ENCODE data around the gene OLFML1. TPM values are rescaled to one million over a fixed set of nuclear protein-coding genes. Genes with fewer than 3 reads are reported as not detected.

OLFML1 gene
- total RNA-seq (ENCODE audit: unreplicated experiment): 0.33 TPM
- long read RNA-seq: 0 reads

DNA sequence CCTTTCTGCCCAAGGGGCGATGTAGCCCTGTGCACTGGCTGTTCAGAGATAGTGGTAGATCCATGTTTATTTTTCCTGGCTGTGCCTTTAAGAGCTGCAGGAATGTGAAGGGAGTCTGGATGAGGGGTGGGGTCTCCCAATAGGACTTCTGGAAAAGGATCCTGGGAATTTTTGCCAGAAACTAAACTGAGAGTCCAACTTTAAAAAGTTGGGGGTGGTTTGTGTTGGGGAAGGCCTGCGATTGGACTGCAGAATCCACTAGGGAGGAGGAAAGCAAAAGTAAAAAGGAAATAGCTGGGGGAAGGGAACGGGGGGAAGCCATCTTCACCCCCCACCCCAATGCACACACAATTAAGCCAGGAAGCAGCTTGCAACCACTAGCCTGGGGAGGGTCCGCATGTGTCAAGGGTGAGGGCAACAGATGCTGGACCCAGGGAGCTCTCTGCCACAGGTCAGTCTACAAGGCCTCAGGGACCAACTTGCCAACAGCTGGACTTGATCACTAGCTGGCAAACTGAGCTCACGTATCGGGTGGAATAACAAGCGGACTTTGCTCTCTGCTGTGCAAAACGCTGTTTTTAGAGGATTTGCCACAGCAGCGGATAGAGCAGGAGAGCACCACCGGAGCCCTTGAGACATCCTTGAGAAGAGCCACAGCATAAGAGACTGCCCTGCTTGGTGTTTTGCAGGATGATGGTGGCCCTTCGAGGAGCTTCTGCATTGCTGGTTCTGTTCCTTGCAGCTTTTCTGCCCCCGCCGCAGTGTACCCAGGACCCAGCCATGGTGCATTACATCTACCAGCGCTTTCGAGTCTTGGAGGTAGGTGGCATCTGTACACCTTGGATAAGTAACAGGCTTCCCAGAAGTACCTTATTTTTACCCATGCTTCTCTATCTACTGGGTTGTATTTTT, at the start of gene OLFML1:
OLFML1 (plus strand) TSS at position 321 of the 912 bp plus-strand sequence; CDS start at position 691, 370 bp downstream.
- TF ChIP-seq, protein P1, sequence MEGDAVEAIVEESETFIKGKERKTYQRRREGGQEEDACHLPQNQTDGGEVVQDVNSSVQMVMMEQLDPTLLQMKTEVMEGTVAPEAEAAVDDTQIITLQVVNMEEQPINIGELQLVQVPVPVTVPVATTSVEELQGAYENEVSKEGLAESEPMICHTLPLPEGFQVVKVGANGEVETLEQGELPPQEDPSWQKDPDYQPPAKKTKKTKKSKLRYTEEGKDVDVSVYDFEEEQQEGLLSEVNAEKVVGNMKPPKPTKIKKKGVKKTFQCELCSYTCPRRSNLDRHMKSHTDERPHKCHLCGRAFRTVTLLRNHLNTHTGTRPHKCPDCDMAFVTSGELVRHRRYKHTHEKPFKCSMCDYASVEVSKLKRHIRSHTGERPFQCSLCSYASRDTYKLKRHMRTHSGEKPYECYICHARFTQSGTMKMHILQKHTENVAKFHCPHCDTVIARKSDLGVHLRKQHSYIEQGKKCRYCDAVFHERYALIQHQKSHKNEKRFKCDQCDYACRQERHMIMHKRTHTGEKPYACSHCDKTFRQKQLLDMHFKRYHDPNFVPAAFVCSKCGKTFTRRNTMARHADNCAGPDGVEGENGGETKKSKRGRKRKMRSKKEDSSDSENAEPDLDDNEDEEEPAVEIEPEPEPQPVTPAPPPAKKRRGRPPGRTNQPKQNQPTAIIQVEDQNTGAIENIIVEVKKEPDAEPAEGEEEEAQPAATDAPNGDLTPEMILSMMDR (IDR thresholded peaks at IDR 0.05; ENCODE audit: unreplicated experiment): no peak
- DNase-seq (ENCODE audit: low spot score): no peak
- H3K4me3 Mint-ChIP-seq (ENCODE audit: unreplicated experiment): no peak within 1 kb of the TSS
- no peak within 1 kb of the TSS for H3K27ac Mint-ChIP-seq (ENCODE audit: unreplicated experiment)
- H3K4me1 Mint-ChIP-seq (ENCODE audit: unreplicated experiment): peaks cover 4% of the 10 kb centered on the region
- H3K9me3 Mint-ChIP-seq (ENCODE audit: unreplicated experiment): no peaks in the 10 kb centered on the region
- no peaks in the 10 kb centered on the region for H3K27me3 Mint-ChIP-seq (ENCODE audit: unreplicated experiment)
- H3K36me3 Mint-ChIP-seq (ENCODE audit: low read depth, unreplicated experiment): no peaks in the 10 kb centered on the region

DNA sequence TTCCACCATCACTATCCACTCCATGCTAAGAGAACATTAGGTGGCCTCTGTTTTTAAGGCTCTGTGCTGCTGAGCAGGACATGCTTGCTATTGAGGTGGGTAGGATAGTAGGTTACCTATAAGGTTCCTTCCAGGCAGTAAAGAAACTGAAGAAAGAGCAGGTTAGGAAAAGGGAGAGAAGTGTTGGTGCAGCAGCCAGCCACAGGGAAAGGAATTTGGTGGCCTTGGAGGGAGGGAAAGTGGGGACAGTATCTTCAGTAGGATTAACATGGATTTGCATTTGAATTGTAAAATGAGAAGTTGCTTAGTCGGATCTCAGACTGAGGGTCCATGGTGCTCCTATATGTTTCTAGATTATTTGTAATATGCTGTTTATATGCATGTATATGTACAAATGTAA, 49.2 kb upstream of the OLFML1 start:
- no peaks in the 10 kb centered on the region for H3K27me3 Mint-ChIP-seq (ENCODE audit: unreplicated experiment)
- DNase-seq (ENCODE audit: low spot score): no peak
- H3K4me3 Mint-ChIP-seq (ENCODE audit: unreplicated experiment): no peak overlapping the region
- H3K4me1 Mint-ChIP-seq (ENCODE audit: unreplicated experiment): peaks cover 12% of the 10 kb centered on the region
- TF ChIP-seq, protein P1 (IDR thresholded peaks at IDR 0.05; ENCODE audit: unreplicated experiment): no peak
- no peaks in the 10 kb centered on the region for H3K9me3 Mint-ChIP-seq (ENCODE audit: unreplicated experiment)
- H3K36me3 Mint-ChIP-seq (ENCODE audit: low read depth, unreplicated experiment): no peaks in the 10 kb centered on the region
- peak overlapping the region; percentile 20 for H3K27ac Mint-ChIP-seq (ENCODE audit: unreplicated experiment)

DNA sequence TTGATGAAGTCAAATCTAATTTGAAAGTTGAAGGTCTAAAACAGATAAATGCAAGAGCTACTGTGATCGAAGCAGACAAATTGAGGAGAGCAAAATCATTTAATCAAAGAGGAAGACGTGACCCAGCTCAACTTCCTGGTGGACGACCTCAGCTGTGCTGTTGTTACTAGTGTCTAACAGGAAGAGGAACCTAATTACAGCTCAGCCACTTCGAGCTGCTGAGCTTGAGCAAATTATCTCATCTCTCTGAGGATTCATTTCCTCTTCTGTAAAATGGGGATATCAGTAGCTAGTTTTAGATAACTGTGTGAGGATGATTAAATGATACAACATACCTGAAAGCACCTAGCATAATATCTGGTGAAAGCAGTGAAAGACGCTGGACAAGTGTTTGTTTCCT, 48.6 kb upstream of the OLFML1 start:
- TF ChIP-seq, protein P1 (IDR thresholded peaks at IDR 0.05; ENCODE audit: unreplicated experiment): no peak
- Mint-ChIP-seq H3K9me3 (ENCODE audit: unreplicated experiment) (no peaks in the 10 kb centered on the region), H3K27ac (ENCODE audit: unreplicated experiment) (no peak overlapping the region), H3K36me3 (ENCODE audit: low read depth, unreplicated experiment) (no peaks in the 10 kb centered on the region), H3K4me1 (ENCODE audit: unreplicated experiment) (peaks cover 12% of the 10 kb centered on the region), H3K4me3 (ENCODE audit: unreplicated experiment) (no peak overlapping the region), H3K27me3 (ENCODE audit: unreplicated experiment) (no peaks in the 10 kb centered on the region)
- no peak for DNase-seq (ENCODE audit: low spot score)

DNA sequence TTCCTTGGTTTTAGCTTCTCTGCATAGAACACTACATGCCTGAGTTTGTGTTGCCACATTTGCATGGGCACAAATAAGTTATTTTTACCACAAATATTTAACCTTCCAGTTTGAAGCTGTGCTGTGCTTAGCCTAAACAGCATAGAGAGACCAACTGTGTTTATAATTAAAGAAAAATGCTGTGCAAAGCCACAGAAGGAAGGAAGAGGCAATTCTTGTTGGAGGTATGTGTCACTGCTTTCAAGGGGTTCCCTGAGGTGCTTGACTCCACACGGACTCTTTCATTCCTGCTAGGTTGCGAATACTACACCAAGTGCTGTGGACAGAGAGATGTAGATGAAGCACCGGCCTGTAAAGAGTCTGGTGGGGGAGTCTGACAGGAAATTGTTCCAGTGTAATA, 47.6 kb upstream of the OLFML1 start:
- Mint-ChIP-seq H3K9me3 (ENCODE audit: unreplicated experiment) (no peaks in the 10 kb centered on the region), H3K27me3 (ENCODE audit: unreplicated experiment) (no peaks in the 10 kb centered on the region), H3K4me1 (ENCODE audit: unreplicated experiment) (peaks cover 12% of the 10 kb centered on the region), H3K4me3 (ENCODE audit: unreplicated experiment) (no peak overlapping the region), H3K27ac (ENCODE audit: unreplicated experiment) (no peak overlapping the region), H3K36me3 (ENCODE audit: low read depth, unreplicated experiment) (no peaks in the 10 kb centered on the region)
- TF ChIP-seq, protein P1 (IDR thresholded peaks at IDR 0.05; ENCODE audit: unreplicated experiment): no peak
- DNase-seq (ENCODE audit: low spot score): no peak

DNA sequence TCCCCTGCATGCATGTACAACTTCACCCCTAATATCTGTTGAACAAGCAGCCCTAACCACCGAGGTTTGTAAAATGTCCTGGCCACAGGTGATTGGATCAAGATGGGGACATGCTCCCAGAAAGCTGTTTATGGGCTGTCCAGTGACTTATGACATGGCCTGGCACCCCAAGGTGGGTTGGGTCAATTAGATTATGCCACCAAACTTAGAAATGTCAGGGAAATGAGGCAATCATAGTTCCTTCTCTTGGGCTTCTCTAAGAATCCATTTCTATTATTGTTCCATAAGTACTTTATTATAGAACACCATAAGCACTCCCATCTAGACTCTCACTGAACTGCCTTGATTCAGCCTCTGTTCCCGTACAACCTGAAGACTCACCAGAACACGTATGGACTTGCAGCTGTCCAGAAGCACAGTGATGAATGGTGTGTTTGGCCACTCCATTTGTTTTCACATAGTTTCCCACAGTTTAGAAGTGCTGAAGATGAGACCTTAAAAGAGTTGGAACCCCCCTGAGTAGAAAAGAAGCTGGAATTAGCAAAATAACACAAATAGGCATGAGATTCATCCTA, 45.5 kb upstream of the OLFML1 start:
- H3K9me3 Mint-ChIP-seq (ENCODE audit: unreplicated experiment): no peaks in the 10 kb centered on the region
- DNase-seq (ENCODE audit: low spot score): no peak
- peaks cover 12% of the 10 kb centered on the region for H3K4me1 Mint-ChIP-seq (ENCODE audit: unreplicated experiment)
- H3K27me3 Mint-ChIP-seq (ENCODE audit: unreplicated experiment): no peaks in the 10 kb centered on the region
- no peak overlapping the region for H3K27ac Mint-ChIP-seq (ENCODE audit: unreplicated experiment)
- TF ChIP-seq, protein P1 (IDR thresholded peaks at IDR 0.05; ENCODE audit: unreplicated experiment): no peak
- H3K36me3 Mint-ChIP-seq (ENCODE audit: low read depth, unreplicated experiment): no peaks in the 10 kb centered on the region
- H3K4me3 Mint-ChIP-seq (ENCODE audit: unreplicated experiment): no peak overlapping the region

Data from endothelial cell (in vitro differentiated cells).